ENCODE measurements around the gene NRG2. TPM values are rescaled to one million over a fixed set of nuclear protein-coding genes. Genes with fewer than 3 reads are reported as not detected.

The NRG2 gene
- polyA plus RNA-seq, 3 donors, result 1.3 to 1.9 (median 1.7) TPM

DNA sequence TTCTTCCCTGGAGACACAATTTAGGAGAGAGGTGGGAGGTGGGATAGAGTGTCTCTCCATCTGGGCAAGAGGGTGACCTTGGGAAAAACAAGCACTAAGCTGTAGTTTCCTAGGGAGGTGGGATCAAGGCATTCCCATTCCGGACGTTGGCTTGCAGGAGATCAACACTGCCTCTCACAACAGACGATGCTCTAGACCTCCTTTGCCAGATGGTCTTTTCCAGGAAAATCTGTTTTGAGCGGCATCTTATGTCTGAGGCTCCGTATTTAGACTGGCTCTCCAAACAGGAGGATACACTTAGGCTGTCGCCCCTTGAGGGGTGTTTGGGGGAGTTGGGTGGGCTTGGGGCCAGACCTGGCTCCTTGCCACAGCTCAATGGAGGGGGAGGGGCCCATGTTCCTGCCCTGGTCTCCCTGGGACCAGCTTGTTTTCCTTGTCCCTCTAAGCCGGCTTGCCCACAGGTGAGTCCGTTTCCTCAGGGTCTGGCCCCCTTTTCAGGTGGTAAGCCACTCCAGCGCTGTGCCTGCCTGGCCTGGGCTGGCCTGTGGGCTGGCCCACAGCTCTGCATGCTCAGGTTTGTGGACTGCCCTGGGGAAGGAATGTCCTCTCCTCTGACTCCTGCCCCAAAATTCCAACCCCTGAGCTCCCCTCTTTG is 245.1 kb downstream of the NRG2 start:
- no peak for DNase-seq (ENCODE audit: extremely low read depth in 1 of 11, low read depth in 9 of 11, low spot score in 4 of 11)

DNA sequence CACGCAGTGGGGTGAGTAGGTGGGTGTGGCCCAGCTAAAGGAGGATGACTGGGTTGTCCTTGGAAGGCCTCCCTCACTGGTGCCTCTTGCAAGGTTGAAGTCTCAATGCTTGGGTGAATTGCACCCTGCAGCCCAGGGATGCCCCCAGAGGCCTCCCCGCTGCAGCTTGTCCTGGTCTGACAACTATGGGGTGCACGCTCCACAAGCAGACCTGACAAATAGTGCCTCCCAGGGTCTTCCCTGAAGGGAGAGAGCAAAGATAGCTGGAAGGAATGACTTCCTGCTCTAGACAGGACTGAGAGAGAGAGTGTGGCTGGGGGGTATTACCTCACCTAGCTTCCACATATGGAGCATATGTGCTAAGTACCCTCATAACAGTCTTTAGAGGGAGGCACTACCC is 245.8 kb downstream of the NRG2 start:
- no peak for DNase-seq (ENCODE audit: extremely low read depth in 1 of 11, low read depth in 9 of 11, low spot score in 4 of 11)

Other genes starting within 250 kb of the NRG2 start
- gene PSD2, start 247.5 kb downstream of the NRG2 start, polyA plus RNA-seq (ENCODE audit: insufficient read length in 3 of 3), result 1 to 10 TPM; 2.0 to 2.6 (median 2.2) TPM
- gene PURA, start 70.8 kb upstream of the NRG2 start, polyA plus RNA-seq (ENCODE audit: insufficient read length in 3 of 3), result 10 to 100 TPM; 11.8 to 15.6 (median 11.9) TPM
- 1 to 10 TPM; 5.9 to 8.4 (median 6.8) TPM for gene IGIP, start 82.6 kb upstream of the NRG2 start, polyA plus RNA-seq (ENCODE audit: insufficient read length in 3 of 3)
- 10 to 100 TPM; 51.3 to 89.7 (median 63.8) TPM for gene CYSTM1, start 131.9 kb upstream of the NRG2 start, polyA plus RNA-seq (ENCODE audit: insufficient read length in 3 of 3)